Fibroblast of mammary gland (primary cell): ENCODE results near the gene NLRP2B.
"Not testable (repeated sequence)": the region's sequence is repeated elsewhere in the genome, so short reads cannot be mapped to it uniquely, and the experiment has no call there.

ENCODE experiments used
- DNase-seq: peaks from one replicate; pipeline ENCODE4 v3.0.0-alpha.2; 2010; ENCODE audit warnings: low read depth
- H3K4me3 ChIP-seq: 2 replicates; pipeline ENCODE4 v1.5.1; 2011; ENCODE audit warnings: low read depth, mild to moderate bottlenecking, low read length, moderate library complexity; ENCODE audit not compliant: control insufficient read depth
- CTCF ChIP-seq: conservative IDR thresholded peaks from 2 replicates; pipeline ENCODE4 v1.5.1; 2011; ENCODE audit warnings: low read depth, low read length, inconsistent platforms; ENCODE audit not compliant: control insufficient read depth, insufficient read depth

NLRP2B gene

GRCh38 chrX:57643698-57644097, 36.4 kb downstream of the NLRP2B start:
- no peak for TF ChIP-seq CTCF

DNA sequence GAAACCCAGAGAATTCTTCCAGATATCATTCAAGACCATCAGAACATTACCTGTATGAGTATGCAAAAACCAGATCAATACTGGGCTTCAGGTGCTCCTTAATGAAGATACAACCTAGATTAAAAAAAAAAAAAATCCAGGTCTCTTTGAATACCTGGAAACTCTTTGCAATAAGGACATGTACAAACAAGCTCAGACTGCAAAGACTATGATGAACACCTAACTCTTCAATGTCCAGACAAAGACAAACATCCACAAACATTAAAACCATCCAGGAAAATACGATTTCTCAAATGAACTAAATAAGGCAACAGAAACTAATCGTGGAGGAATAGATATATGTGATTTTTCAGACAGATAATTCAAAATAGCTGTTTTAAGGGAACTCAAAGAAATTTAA, 38.7 kb downstream of the NLRP2B start:
- no peak overlapping the region for H3K4me3 ChIP-seq
- no peak for TF ChIP-seq CTCF
- no peak for DNase-seq

More at GRCh38 chrX:57643698-57644097, 36.4 kb downstream of the NLRP2B start:
- DNase-seq, result no peak
- no peak overlapping the region for H3K4me3 ChIP-seq

GRCh38 chrX:57640674-57641016, 39.4 kb downstream of the NLRP2B start:
- TF ChIP-seq CTCF, result no peak
- H3K4me3 ChIP-seq, result no peak overlapping the region
- DNase-seq, result no peak

DNA sequence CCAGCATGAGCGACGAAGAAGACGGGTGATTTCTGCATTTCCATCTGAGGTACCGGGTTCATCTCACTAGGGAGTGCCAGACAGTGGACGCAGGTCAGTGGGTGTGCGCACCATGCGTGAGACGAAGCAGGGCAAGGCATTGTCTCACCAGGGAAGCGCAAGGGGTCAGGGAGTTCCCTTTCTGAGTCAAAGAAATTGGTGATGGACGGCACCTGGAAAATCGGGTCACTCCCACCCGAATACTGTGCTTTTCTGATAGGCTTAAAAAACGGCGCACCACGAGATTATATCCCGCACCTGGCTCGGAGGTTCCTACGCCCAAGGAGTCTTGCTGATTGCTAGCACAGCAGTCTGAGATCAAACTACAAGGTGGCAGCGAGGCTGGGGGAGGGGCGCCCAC, 50.6 kb downstream of the NLRP2B start:
- not testable (repeated sequence) for H3K4me3 ChIP-seq, DNase-seq
